GM12878 (cell line): ENCODE measurements around the gene TXNRD3. TPM values are rescaled to one million over a fixed set of nuclear protein-coding genes. Genes with fewer than 3 reads are reported as not detected.

Experiments
- ATAC-seq: fragments of 200-7000 bp; cut with Tn5 transposase; 3 replicates; pipeline ENCODE4 v1.9.1; 2020; ENCODE audit warnings: mild to moderate bottlenecking, moderate library complexity
- BruUV-seq: library from RNA; stranded (reverse); fragments of 400-500 nt; replicated peaks from 2 replicates; lab custom pipeline; 2021; lab: Mats Ljungman, UMichigan
- CTCF ChIA-PET: fragments of 300-600 bp; sonication (Branson Sonifier 250); formaldehyde crosslinking; extraction: SDS; loops from one replicate; lab custom pipeline; 2021; ENCODE audit warnings: inconsistent platforms; lab: Yijun Ruan, JAX
- POLR2A ChIA-PET: fragments of 350-600 bp; formaldehyde crosslinking; extraction: SDS; loops from one replicate; lab custom pipeline; 2021; ENCODE audit warnings: inconsistent platforms; lab: Charles Lee
- RAD21 ChIA-PET: fragments of 300-600 bp; sonication (Branson Sonifier 250); formaldehyde crosslinking; loops from one replicate; lab custom pipeline; 2023; ENCODE audit warnings: antibody characterized with exemption; ENCODE audit not compliant: unreplicated experiment; lab: Charles Lee
- SMC1A ChIA-PET: fragments of 300-600 bp; sonication (Branson Sonifier 250); formaldehyde crosslinking; loops from one replicate; lab custom pipeline; 2023; ENCODE audit not compliant: unreplicated experiment, uncharacterized antibody; lab: Charles Lee
- DNase-seq: peaks from one replicate; pipeline ENCODE4 v3.0.0-alpha.2; 2011; ENCODE audit warnings: low read depth, low spot score
- FAIRE-seq: peaks from 3 replicates; lab custom pipeline; 2011; peaks lifted over from hg19 to GRCh38; lab: Jason Lieb, UNC
- H2AFZ ChIP-seq: 2 replicates; pipeline ENCODE4 v1.6.0; 2011; ENCODE audit warnings: low read depth, low read length, control low read depth; ENCODE audit not compliant: control insufficient read depth
- H3K27ac ChIP-seq: 2 replicates; pipeline ENCODE4 v1.5.1; 2011; ENCODE audit warnings: control low read depth; ENCODE audit not compliant: control insufficient read depth, insufficient read depth
- H3K27me3 ChIP-seq, 2 experiments: replicated peaks in 1 of 2; 2 replicates each; pipeline versions ENCODE4 v1.6.0 to v1.6.1; 2011; ENCODE audit warnings: low read length in 1 of 2; ENCODE audit not compliant: control insufficient read depth in 2 of 2, insufficient read depth in 2 of 2
- H3K36me3 ChIP-seq, 2 experiments: 2 replicates each; pipeline ENCODE4 v1.5.1; 2011; ENCODE audit warnings: low read length in 1 of 2; ENCODE audit not compliant: control insufficient read depth in 2 of 2, insufficient read depth in 2 of 2
- H3K4me1 ChIP-seq: 2 replicates; pipeline ENCODE4 v1.6.1; 2011; ENCODE audit warnings: mild to moderate bottlenecking, low read length, moderate library complexity, mixed read lengths; ENCODE audit not compliant: control insufficient read depth, insufficient read depth
- H3K4me2 ChIP-seq: 2 replicates; pipeline ENCODE4 v1.6.0; 2011; ENCODE audit warnings: control low read depth; ENCODE audit not compliant: control insufficient read depth, insufficient read depth
- H3K4me3 ChIP-seq: fragments of 200-600 bp; sonication (generic); 2 replicates; pipeline ENCODE4 v1.5.1; 2016
- H3K79me2 ChIP-seq: 2 replicates; pipeline ENCODE4 v1.6.0; 2011; ENCODE audit warnings: low read length; ENCODE audit not compliant: control insufficient read depth, insufficient read depth
- H3K9ac ChIP-seq: 2 replicates; pipeline ENCODE4 v1.8.0; 2011; ENCODE audit warnings: low read length, control low read depth, mixed read lengths; ENCODE audit not compliant: control insufficient read depth, insufficient read depth
- H3K9me3 ChIP-seq: replicated peaks from 3 replicates; pipeline ENCODE4 v1.5.1; 2011; ENCODE audit warnings: mild to moderate bottlenecking, low read length; ENCODE audit not compliant: control insufficient read depth, insufficient read depth
- H4K20me1 ChIP-seq: 2 replicates; pipeline ENCODE4 v1.6.0; 2011; ENCODE audit not compliant: control insufficient read depth, insufficient read depth
- BCL11A ChIP-seq: IDR thresholded peaks from 2 replicates; pipeline ENCODE4 v1.6.1; 2011; ENCODE audit warnings: low read depth, low read length
- BMI1 ChIP-seq: fragments of 450-650 bp; IDR thresholded peaks from 2 replicates; pipeline ENCODE4 v1.6.1; 2016; ENCODE audit warnings: mild to moderate bottlenecking, moderate library complexity, borderline replicate concordance
- CBX3 ChIP-seq: fragments of 200-600 bp; sonication (generic); IDR thresholded peaks from 2 replicates; pipeline ENCODE4 v1.6.1; 2016; ENCODE audit warnings: low read depth, borderline replicate concordance
- CREM ChIP-seq: IDR thresholded peaks from 2 replicates; pipeline ENCODE4 v1.6.1; 2014; ENCODE audit warnings: antibody characterized with exemption, low read depth
- EZH2 ChIP-seq: IDR thresholded peaks from 2 replicates; pipeline ENCODE4 v1.6.1; 2012; ENCODE audit warnings: low read depth, mild to moderate bottlenecking, control low read depth, inconsistent platforms, low read length, borderline replicate concordance; ENCODE audit not compliant: control insufficient read depth
- GABPA ChIP-seq: IDR thresholded peaks from 2 replicates; pipeline ENCODE4 v1.6.1; 2014; ENCODE audit warnings: antibody characterized with exemption, low read depth, mild to moderate bottlenecking, inconsistent platforms
- JUND ChIP-seq: IDR thresholded peaks from 2 replicates; pipeline ENCODE4 v1.6.1; 2012; ENCODE audit warnings: low read depth, mild to moderate bottlenecking, low read length, improper control_type of control experiment, moderate library complexity
- MXI1 ChIP-seq: fragments of 150-350 bp; IDR thresholded peaks from 2 replicates; pipeline ENCODE4 v1.6.1; 2011; ENCODE audit warnings: low read depth, mild to moderate bottlenecking, inconsistent platforms, low read length, improper control_type of control experiment
- POLR2AphosphoS5 ChIP-seq: IDR thresholded peaks from 2 replicates; pipeline ENCODE4 v1.6.1; 2011; ENCODE audit warnings: mild to moderate bottlenecking, low read length, inconsistent platforms
- SMAD5 ChIP-seq: IDR thresholded peaks from 2 replicates; pipeline ENCODE4 v1.6.1; 2016; ENCODE audit warnings: antibody characterized with exemption, low read depth
- SPI1 ChIP-seq: IDR thresholded peaks from 2 replicates; pipeline ENCODE4 v1.6.1; 2011; ENCODE audit warnings: low read depth, mild to moderate bottlenecking, low read length, moderate library complexity, borderline replicate concordance; ENCODE audit not compliant: insufficient read depth
- WGBS: methylation state at CpG from one replicate; pipeline ENCODE4 v1.1.6; 2016; ENCODE audit warnings: low lambda C conversion rate; ENCODE audit not compliant: insufficient replicate concordance, insufficient coverage; ENCODE audit errors: missing lambda C conversion rate; 5-methylcytosine and 5-hydroxymethylcytosine counted together
- in situ Hi-C: fragments of 300-500 bp; cut with MboI; formaldehyde crosslinking; loops from 9 replicates; pipeline ENCODE4 v1.14.3; 2018; ENCODE audit warnings: mixed read lengths
- intact Hi-C: fragments of 100-400 bp; cut with micrococcal nuclease; formaldehyde crosslinking; loops from one replicate; pipeline ENCODE4 v1.14.2; 2022; ENCODE audit not compliant: unreplicated experiment
- polyA plus RNA-seq, 11 experiments: library from polyadenylated mRNA; depleted of rRNA in 4 of 11; unstranded in 6 of 11; stranded (reverse) in 5 of 11; fragments of >200 nt; fragmentation: Nextera tagmentation in 4 of 11; fragmentation: Illumina TruSeq in 1 of 11; extraction: Ambion mirVana in 4 of 11; extraction: Trizol in 1 of 11; gene quantifications; 1 replicate in 1 of 11; 2 replicates in 10 of 11; pipeline versions ENCODE4 v1.2.1 to v1.2.3, GENCODE V29; 2011 to 2016; ENCODE audit warnings: inconsistent platforms in 2 of 11, missing spikeins in 2 of 11, low read depth in 1 of 11
- total RNA-seq, 4 experiments: library from RNA; depleted of rRNA in 3 of 4; stranded (reverse); fragments of >200 nt in 3 of 4; fragmentation: Illumina TruSeq in 1 of 4; extraction: Trizol in 1 of 4; gene quantifications; 2 replicates each; pipeline versions ENCODE4 v1.2.1 to v1.2.3, GENCODE V29; 2013 to 2021
- TF ChIP-seq, protein P1 (sequence below): fragments of 450-650 bp; IDR thresholded peaks from 2 replicates; pipeline ENCODE4 v1.6.1; 2016; ENCODE audit warnings: mild to moderate bottlenecking

The TXNRD3 gene
- total and polyA plus RNA-seq, 10 of the 15 experiments (the other 5 are each of a cell fraction or from before 2014, with no cell fraction given): not detected

DNA sequence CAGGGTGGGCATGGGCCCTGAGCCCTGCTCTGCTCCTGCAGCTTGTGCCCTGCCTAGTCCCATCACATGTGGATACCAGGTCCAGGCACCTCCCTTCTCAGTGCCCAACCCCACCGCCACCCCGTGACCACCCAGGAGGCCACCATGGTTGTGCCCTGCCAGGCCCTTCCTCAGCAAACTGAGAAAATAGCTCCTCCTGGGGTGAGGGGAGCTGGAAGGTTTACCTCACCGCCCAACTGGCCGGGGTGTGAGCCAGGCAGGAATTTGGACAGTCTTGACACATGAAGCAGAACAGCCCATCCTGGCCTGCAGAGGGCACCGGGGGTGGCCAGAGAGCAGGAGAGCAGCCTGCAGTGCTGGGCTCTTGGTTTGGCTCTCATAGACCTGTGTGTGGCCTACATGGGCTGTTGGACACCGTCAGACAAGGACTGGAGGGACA lies 84.8 kb downstream of the TXNRD3 start:
- WGBS: 33% methylated on average over 6 of the region's 6 CpGs
- no peak overlapping the region for H3K4me2 ChIP-seq
- ChIA-PET POLR2A (no interaction called here), RAD21 (no interaction called here), SMC1A (no interaction called here), CTCF (no interaction called here)
- peaks cover 0 to 10% of the 10 kb centered on the region in 2 experiments; a peak in 3 of 4 replicates for H3K27me3 ChIP-seq
- no peaks in the 10 kb centered on the region for H3K9me3 ChIP-seq
- no peak overlapping the region for H3K4me3 ChIP-seq
- no peak for TF ChIP-seq CREM
- TF ChIP-seq EZH2: no peak
- TF ChIP-seq MXI1: no peak
- TF ChIP-seq, protein P1, sequence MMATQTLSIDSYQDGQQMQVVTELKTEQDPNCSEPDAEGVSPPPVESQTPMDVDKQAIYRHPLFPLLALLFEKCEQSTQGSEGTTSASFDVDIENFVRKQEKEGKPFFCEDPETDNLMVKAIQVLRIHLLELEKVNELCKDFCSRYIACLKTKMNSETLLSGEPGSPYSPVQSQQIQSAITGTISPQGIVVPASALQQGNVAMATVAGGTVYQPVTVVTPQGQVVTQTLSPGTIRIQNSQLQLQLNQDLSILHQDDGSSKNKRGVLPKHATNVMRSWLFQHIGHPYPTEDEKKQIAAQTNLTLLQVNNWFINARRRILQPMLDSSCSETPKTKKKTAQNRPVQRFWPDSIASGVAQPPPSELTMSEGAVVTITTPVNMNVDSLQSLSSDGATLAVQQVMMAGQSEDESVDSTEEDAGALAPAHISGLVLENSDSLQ: no peak
- TF ChIP-seq SMAD5: no peak
- no peak for TF ChIP-seq GABPA
- TF ChIP-seq SPI1: no peak
- TF ChIP-seq BCL11A: no peak
- no peak for TF ChIP-seq POLR2AphosphoS5
- no peak for TF ChIP-seq BMI1
- TF ChIP-seq JUND: no peak
- no peak for TF ChIP-seq CBX3
- H3K27ac ChIP-seq: no peak overlapping the region
- FAIRE-seq (no peak), ATAC-seq (no peak), DNase-seq (no peak)
- H3K79me2 ChIP-seq: no peaks in the 10 kb centered on the region
- no peak overlapping the region for H3K9ac ChIP-seq
- no peaks in the 10 kb centered on the region for H4K20me1 ChIP-seq
- H2AFZ ChIP-seq: no peak overlapping the region
- intact Hi-C loops (no loop called here), in situ Hi-C loops (no loop called here)
- no peaks in the 10 kb centered on the region for H3K36me3 ChIP-seq
- no TSS peak for BruUV-seq
- H3K4me1 ChIP-seq: no peaks in the 10 kb centered on the region
